Vagina (tissue), 2 donors: ENCODE results near the gene UNC5B. TPM values are rescaled to one million over a fixed set of nuclear protein-coding genes. Genes with fewer than 3 reads are reported as not detected.
"Not testable (repeated sequence)": the region's sequence is repeated elsewhere in the genome, so short reads cannot be mapped to it uniquely, and the experiment has no call there.

Source experiments
- DNase-seq, 2 donors: peaks; one replicate each; pipeline ENCODE4 v3.0.0-alpha.2; 2017; ENCODE audit errors: extremely low spot score in 2 of 2
- H3K27ac ChIP-seq: fragments of 200-600 bp; sonication (generic); one replicate; pipeline ENCODE4 v1.5.1; 2019
- H3K27me3 ChIP-seq: fragments of 200-600 bp; sonication (generic); one replicate; pipeline ENCODE4 v1.5.1; 2019
- H3K36me3 ChIP-seq, 2 donors: fragments of 200-600 bp; sonication (generic); one replicate each; pipeline ENCODE4 v1.5.1; 2017 to 2019
- H3K4me1 ChIP-seq: fragments of 200-600 bp; sonication (generic); one replicate; pipeline ENCODE4 v1.5.1; 2019
- H3K4me3 ChIP-seq, 2 donors: fragments of 200-600 bp; sonication (generic); 1 replicate in 1 of 2; 2 replicates in 1 of 2; pipeline ENCODE4 v1.5.1; 2016 to 2019
- H3K9me3 ChIP-seq: fragments of 200-600 bp; sonication (generic); one replicate; pipeline ENCODE4 v1.5.1; 2019
- CTCF ChIP-seq, 3 experiments: fragments of 450-650 bp in 2 of 3; fragments of 200-600 bp in 1 of 3; sonication (generic) in 1 of 3; IDR thresholded peaks; one replicate each; pipeline ENCODE4 v1.5.1; 2017 to 2019; ENCODE audit warnings: antibody characterized with exemption in 3 of 3, mild to moderate bottlenecking in 2 of 3, moderate library complexity in 2 of 3
- POLR2A ChIP-seq, 2 donors: fragments of 450-650 bp; IDR thresholded peaks; one replicate each; pipeline ENCODE4 v1.6.1; 2017; ENCODE audit warnings: antibody characterized with exemption in 2 of 2, mild to moderate bottlenecking in 2 of 2, moderate library complexity in 2 of 2
- POLR2AphosphoS5 ChIP-seq, 2 donors: sonication (generic); formaldehyde crosslinking; IDR thresholded peaks; one replicate each; pipeline ENCODE4 v1.9.0; 2017; ENCODE audit warnings: antibody characterized with exemption in 2 of 2, mild to moderate bottlenecking in 2 of 2, low read depth in 1 of 2; ENCODE audit not compliant: insufficient read depth in 1 of 2
- intact Hi-C: fragments of 100-400 bp; cut with DNase I; formaldehyde crosslinking; loops from one replicate; pipeline ENCODE4 v1.15.1; 2023
- total RNA-seq: library from RNA; depleted of rRNA; stranded (reverse); fragments of >200 nt; gene quantifications from one replicate; pipeline ENCODE4 v1.2.3, GENCODE V29; 2016

UNC5B gene
- total RNA-seq, 1 donor from 2014 or later, result 24.3 TPM

DNA sequence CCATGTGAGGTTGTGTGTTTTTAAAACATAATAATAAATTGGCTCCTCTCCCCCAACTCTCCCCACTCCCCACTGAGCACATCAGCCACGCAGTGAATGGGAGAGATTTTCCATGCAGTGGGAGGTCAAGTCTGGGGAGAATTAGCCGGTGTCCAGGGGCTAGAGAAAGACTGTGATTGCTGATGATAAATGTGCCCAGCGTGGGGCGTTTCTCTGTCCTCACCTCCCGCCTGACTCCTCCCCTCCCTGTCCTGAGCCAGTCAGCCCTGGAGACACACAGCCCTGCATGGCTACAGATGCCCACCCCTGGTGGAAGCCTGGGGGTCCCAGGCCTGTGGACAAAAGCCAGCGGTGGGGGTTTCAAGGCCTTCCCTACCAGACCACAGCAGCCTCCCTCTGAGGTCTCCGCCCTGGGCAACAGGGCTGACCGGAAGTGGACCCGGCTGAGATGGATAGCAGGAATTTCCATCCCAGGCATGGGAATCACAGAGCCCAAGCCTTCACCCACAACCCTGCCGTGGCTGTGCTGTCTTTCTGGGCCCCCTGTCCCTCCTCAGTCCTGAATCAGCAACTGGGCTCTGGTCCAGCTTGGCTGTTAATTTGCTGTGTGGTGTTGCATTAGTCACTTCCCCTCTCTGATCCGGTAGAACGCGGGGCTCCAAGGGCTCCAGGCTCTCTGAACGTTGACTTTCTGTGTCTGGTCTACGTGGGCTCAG, 59.8 kb downstream of the UNC5B start:
- intact Hi-C loops, result no loop called here
- H3K4me3 ChIP-seq, result no peak overlapping the region
- no peaks in the 10 kb centered on the region for H3K9me3 ChIP-seq
- H3K4me1 ChIP-seq, result peaks cover 15% of the 10 kb centered on the region
- no peak for DNase-seq
- TF ChIP-seq POLR2A (IDR thresholded peaks at IDR 0.05) (no peak), POLR2AphosphoS5 (IDR thresholded peaks at IDR 0.05; ENCODE audit: insufficient read depth in 1 of 2, low read depth in 1 of 2) (no peak), CTCF (IDR thresholded peaks at IDR 0.05) (no peak)
- no peaks in the 10 kb centered on the region for H3K36me3 ChIP-seq
- H3K27me3 ChIP-seq, result no peaks in the 10 kb centered on the region
- no peak overlapping the region for H3K27ac ChIP-seq

DNA sequence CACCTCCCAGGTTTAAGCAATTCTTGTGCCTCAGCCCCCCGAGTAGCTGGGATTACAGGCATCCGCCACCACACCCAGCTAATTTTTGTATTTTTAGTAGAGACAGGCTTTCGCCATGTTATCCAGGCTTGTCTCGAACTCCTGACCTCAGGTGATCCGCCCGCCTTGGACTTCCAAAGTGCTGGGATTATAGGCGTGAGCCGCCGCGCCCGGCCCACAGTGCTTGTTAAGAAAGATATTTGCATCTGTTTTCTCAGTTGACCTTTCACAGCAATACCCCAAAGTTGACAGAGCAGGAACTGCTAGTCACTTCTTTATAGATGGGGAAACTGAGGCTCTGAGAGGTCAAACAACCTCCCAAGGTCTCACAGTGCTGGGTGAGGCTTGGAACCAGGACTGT, 60.6 kb downstream of the UNC5B start:
- intact Hi-C loops, H3K4me3 ChIP-seq, H3K27ac ChIP-seq, H3K36me3 ChIP-seq, H3K27me3 ChIP-seq, DNase-seq, H3K9me3 ChIP-seq: not testable (repeated sequence)
- H3K4me1 ChIP-seq, result peaks cover 15% of the 10 kb centered on the region

DNA sequence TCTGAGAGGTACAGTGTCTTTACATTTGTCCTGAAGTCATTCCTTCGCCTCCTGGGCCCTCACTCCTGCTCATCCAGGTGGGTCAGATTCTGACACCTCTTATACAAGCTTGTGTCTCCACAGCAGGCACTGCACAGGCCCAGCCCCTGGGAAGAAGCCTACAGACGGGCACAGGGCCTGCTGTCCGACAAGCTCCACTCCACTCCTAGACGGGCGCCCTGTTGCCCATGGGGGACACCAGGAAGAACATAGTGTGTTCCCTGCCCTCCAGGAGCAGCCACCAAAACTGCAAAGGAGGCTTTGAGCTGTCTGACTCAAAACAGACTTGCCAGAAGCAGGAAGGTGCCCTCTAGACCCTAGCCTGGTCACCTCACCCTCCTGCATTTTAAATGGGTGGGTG, 61.1 kb downstream of the UNC5B start:
- Histone ChIP-seq H3K27ac (no peak overlapping the region), H3K4me3 (no peak overlapping the region), H3K4me1 (peaks cover 15% of the 10 kb centered on the region), H3K36me3 (no peaks in the 10 kb centered on the region), H3K27me3 (no peaks in the 10 kb centered on the region), H3K9me3 (no peaks in the 10 kb centered on the region)
- no peak for DNase-seq
- intact Hi-C loops, result no loop called here
- no peak for TF ChIP-seq POLR2AphosphoS5 (IDR thresholded peaks at IDR 0.05; ENCODE audit: insufficient read depth in 1 of 2, low read depth in 1 of 2)
- TF ChIP-seq POLR2A (IDR thresholded peaks at IDR 0.05), result no peak
- TF ChIP-seq CTCF (IDR thresholded peaks at IDR 0.05), result no peak

DNA sequence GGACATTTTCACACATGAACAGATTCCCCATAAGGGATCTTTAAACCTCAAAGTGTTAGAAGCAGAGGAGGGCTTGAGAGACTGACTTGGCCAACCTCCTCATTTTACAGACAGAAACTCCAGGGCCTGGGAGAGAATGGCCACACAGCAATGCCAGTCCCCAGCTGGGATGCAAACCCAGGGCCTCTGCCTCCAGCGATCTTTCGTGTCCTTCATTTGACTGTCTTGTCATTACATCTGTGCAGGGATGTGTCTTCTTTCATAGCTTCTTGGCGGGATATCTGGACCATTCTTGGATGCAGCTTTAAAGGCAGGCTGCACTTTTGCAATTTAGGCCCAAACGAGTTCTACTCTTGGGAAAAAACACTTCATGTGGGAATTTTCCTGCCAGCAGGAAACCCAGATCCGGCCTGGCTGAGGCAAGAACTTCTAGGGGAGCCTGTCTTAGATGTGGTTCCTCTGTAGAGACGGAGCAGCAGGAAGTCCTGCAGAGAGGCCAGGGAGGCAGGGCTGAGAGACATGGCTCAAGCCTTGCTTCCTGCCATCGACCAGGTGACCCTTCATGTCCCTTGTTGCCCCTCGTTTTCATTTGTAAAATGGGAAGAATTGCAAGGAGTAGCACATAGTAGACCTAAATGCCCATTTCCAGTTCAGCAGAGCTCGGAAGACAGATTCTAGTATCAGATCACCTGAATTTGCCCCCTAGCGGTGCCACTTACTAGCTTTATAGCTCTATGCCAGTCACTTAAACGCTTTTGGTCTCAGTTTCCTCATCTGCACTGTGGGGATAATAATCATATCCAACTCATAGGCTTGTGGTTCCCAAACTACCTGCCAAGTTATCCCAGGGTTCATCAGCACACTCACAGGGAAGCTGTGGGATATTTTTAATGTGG, 62.8 kb downstream of the UNC5B start:
- Histone ChIP-seq H3K4me3 (no peak overlapping the region), H3K27me3 (no peaks in the 10 kb centered on the region), H3K36me3 (no peaks in the 10 kb centered on the region), H3K9me3 (no peaks in the 10 kb centered on the region), H3K27ac (no peak overlapping the region), H3K4me1 (no peaks in the 10 kb centered on the region)
- intact Hi-C loops, result no loop called here
- TF ChIP-seq CTCF (IDR thresholded peaks at IDR 0.05) (no peak), POLR2A (IDR thresholded peaks at IDR 0.05) (no peak), POLR2AphosphoS5 (IDR thresholded peaks at IDR 0.05; ENCODE audit: insufficient read depth in 1 of 2, low read depth in 1 of 2) (no peak)
- DNase-seq, result no peak

- TF ChIP-seq CTCF (IDR thresholded peaks at IDR 0.05) (no peak), POLR2AphosphoS5 (IDR thresholded peaks at IDR 0.05; ENCODE audit: insufficient read depth in 1 of 2, low read depth in 1 of 2) (no peak), POLR2A (IDR thresholded peaks at IDR 0.05) (no peak)
- no peak overlapping the region for H3K4me3 ChIP-seq
- DNase-seq, result no peak
- no peaks in the 10 kb centered on the region for H3K27me3 ChIP-seq
- no peaks in the 10 kb centered on the region for H3K9me3 ChIP-seq
- H3K27ac ChIP-seq, result no peak overlapping the region
- no peaks in the 10 kb centered on the region for H3K36me3 ChIP-seq
- no peaks in the 10 kb centered on the region for H3K4me1 ChIP-seq
- intact Hi-C loops, result no loop called here
Observed at GRCh38 chr10:71276873-71277272, 64.5 kb downstream of the UNC5B start.
